Keratinocyte (primary cell): ENCODE measurements around the gene AGPAT3. TPM values are rescaled to one million over a fixed set of nuclear protein-coding genes. Genes with fewer than 3 reads are reported as not detected.

Source experiments
- DNase-seq: peaks from one replicate; pipeline ENCODE4 v3.0.0-alpha.2; 2011; ENCODE audit warnings: low read depth, missing footprints, low spot score
- FAIRE-seq: peaks from 2 replicates; lab custom pipeline; 2011; peaks lifted over from hg19 to GRCh38; lab: Jason Lieb, UNC
- H2AFZ ChIP-seq: 2 replicates; pipeline ENCODE4 v1.6.0; 2012; ENCODE audit warnings: low read length, control low read depth, inconsistent platforms; ENCODE audit not compliant: control insufficient read depth
- H3K27ac ChIP-seq: 2 replicates; pipeline ENCODE4 v1.5.1; 2011; ENCODE audit warnings: low read length; ENCODE audit not compliant: control insufficient read depth, insufficient read depth
- H3K27me3 ChIP-seq: 3 replicates; pipeline ENCODE4 v1.6.0; 2011; ENCODE audit warnings: low read length; ENCODE audit not compliant: control insufficient read depth, insufficient read depth; ENCODE audit errors: extremely low read depth
- H3K36me3 ChIP-seq, 2 experiments: 2 replicates in 1 of 2; 3 replicates in 1 of 2; pipeline ENCODE4 v1.5.1; 2011; ENCODE audit warnings: low read length in 2 of 2, mild to moderate bottlenecking in 1 of 2; ENCODE audit not compliant: control insufficient read depth in 2 of 2, insufficient read depth in 2 of 2; ENCODE audit errors: extremely low read depth in 1 of 2
- H3K4me1 ChIP-seq: 3 replicates; pipeline ENCODE4 v1.5.1; 2011; ENCODE audit warnings: low read length; ENCODE audit not compliant: control insufficient read depth, insufficient read depth; ENCODE audit errors: extremely low read depth
- H3K4me2 ChIP-seq: 3 replicates; pipeline ENCODE4 v1.6.0; 2011; ENCODE audit warnings: low read depth, low read length; ENCODE audit not compliant: control insufficient read depth, insufficient read depth; ENCODE audit errors: extremely low read depth
- H3K4me3 ChIP-seq, 3 experiments: fragments of 200-600 bp in 1 of 3; sonication (generic) in 1 of 3; 2 replicates in 2 of 3; 3 replicates in 1 of 3; pipeline ENCODE4 v1.5.1; 2011 to 2016; ENCODE audit warnings: low read length in 3 of 3, mild to moderate bottlenecking in 3 of 3, control low read depth in 2 of 3, inconsistent platforms in 1 of 3, low read depth in 1 of 3, mixed read lengths in 1 of 3, mixed run types in 1 of 3, moderate library complexity in 1 of 3; ENCODE audit not compliant: control insufficient read depth in 2 of 3, insufficient read depth in 2 of 3; ENCODE audit errors: extremely low read depth in 1 of 3
- H3K79me2 ChIP-seq: 2 replicates; pipeline ENCODE4 v1.6.0; 2012; ENCODE audit warnings: low read length; ENCODE audit not compliant: control insufficient read depth, insufficient read depth
- H3K9ac ChIP-seq: 3 replicates; pipeline ENCODE4 v1.6.0; 2011; ENCODE audit warnings: low read length; ENCODE audit not compliant: control insufficient read depth, insufficient read depth; ENCODE audit errors: extremely low read depth
- H3K9me1 ChIP-seq: 3 replicates; pipeline ENCODE4 v1.6.0; 2011; ENCODE audit warnings: low read length; ENCODE audit not compliant: control insufficient read depth, insufficient read depth; ENCODE audit errors: extremely low read depth
- H3K9me3 ChIP-seq: 2 replicates; pipeline ENCODE4 v1.5.1; 2012; ENCODE audit warnings: low read depth, low read length; ENCODE audit not compliant: control insufficient read depth
- H4K20me1 ChIP-seq: 3 replicates; pipeline ENCODE4 v1.6.0; 2011; ENCODE audit warnings: low read length; ENCODE audit not compliant: control insufficient read depth, insufficient read depth; ENCODE audit errors: extremely low read depth
- CTCF ChIP-seq, 3 experiments: IDR thresholded peaks in 1 of 3; conservative IDR thresholded peaks in 1 of 3; optimal IDR thresholded peaks in 1 of 3; 2 replicates in 2 of 3; 3 replicates in 1 of 3; pipeline versions ENCODE3 to v1.5.1; 2011; ENCODE audit warnings: low read length in 3 of 3, mild to moderate bottlenecking in 3 of 3, moderate library complexity in 2 of 3, control low read depth in 1 of 3, inconsistent platforms in 1 of 3; ENCODE audit not compliant: insufficient read depth in 2 of 3; ENCODE audit errors: extremely low read depth in 1 of 3
- EZH2 ChIP-seq: IDR thresholded peaks from one replicate; pipeline ENCODE4 v1.6.1; 2012; ENCODE audit warnings: inconsistent platforms, mild to moderate bottlenecking, low read length, moderate library complexity
- dilution Hi-C: fragments of 300-500 bp; cut with MboI; formaldehyde crosslinking; loops from one replicate; pipeline ENCODE4 v1.7.0; 2020; ENCODE audit warnings: low sequenced_read_pairs; ENCODE audit not compliant: extremely low pct_ligation_motif_present
- polyA plus RNA-seq, 5 experiments: library from polyadenylated mRNA; depleted of rRNA in 3 of 5; stranded (reverse) in 3 of 5; stranded (forward) in 1 of 5; unstranded in 1 of 5; fragments of >200 nt; gene quantifications; 1 replicate in 1 of 5; 2 replicates in 3 of 5; 3 replicates in 1 of 5; pipeline versions ENCODE4 v1.2.1 to v1.2.3, GENCODE V29; 2011 to 2012; ENCODE audit warnings: missing spikeins in 2 of 5, low read depth in 1 of 5, low replicate concordance in 1 of 5

The AGPAT3 gene
- polyA plus RNA-seq, 1 donor (not counting 4 experiments of a cell fraction or from before 2014, with no cell fraction given), result 21.7 TPM

- peaks cover 82% of the 10 kb centered on the region for H3K79me2 ChIP-seq
Measured at GRCh38 chr21:44028287-44028659, 163.2 kb downstream of the AGPAT3 start.

DNA sequence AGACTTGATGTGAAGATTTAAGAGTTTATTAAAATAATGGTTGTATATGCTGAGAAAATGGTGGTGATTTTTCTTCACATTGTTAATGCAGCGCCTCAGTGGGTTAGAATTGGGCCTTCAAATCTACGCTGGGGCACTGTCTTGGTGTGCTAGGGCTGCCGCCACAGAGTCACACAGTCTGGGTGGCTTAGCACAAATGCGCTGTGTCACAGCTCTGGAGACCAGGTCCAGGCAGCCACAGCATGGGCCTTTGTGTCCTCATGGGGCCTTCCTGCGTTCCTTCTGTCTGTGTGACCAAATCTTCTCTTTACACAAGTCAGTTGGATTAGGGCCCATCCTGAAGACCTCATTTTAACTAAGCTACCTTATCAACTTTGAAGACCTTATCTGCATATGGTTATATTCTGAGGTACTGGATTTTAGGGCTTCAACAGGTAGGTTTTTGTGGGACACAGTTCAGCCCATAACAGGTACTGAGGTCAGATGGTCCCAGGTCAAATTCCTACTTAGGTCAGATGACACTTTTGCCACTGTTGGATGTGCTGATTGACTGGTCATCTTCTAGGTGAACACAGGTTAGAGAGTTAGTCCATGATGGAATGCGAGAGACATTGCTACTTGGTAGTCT, 164.6 kb downstream of the AGPAT3 start:
- no peak overlapping the region for H3K4me2 ChIP-seq
- H3K9ac ChIP-seq, result no peak overlapping the region
- peaks cover 70% of the 10 kb centered on the region for H3K79me2 ChIP-seq
- no peaks in the 10 kb centered on the region for H3K27me3 ChIP-seq
- FAIRE-seq (no peak), DNase-seq (no peak)
- H4K20me1 ChIP-seq, result peaks cover 23% of the 10 kb centered on the region
- dilution Hi-C loops, result no loop called here
- no peak overlapping the region for H3K27ac ChIP-seq
- H3K4me3 ChIP-seq, result no peak overlapping the region
- H3K36me3 ChIP-seq, result peaks cover 0 to 6% of the 10 kb centered on the region in 2 experiments
- TF ChIP-seq CTCF (optimal IDR thresholded peaks at IDR 0.05 in 1 of 3, IDR thresholded peaks at IDR 0.05 in 1 of 3, conservative IDR thresholded peaks at IDR 0.05 in 1 of 3; ENCODE audit: extremely low read depth in 1 of 3, insufficient read depth in 2 of 3, low read length in 3 of 3) (no peak), EZH2 (no peak)
- H3K9me3 ChIP-seq, result no peaks in the 10 kb centered on the region
- peaks cover 8% of the 10 kb centered on the region for H3K9me1 ChIP-seq
- no peak overlapping the region for H2AFZ ChIP-seq
- H3K4me1 ChIP-seq, result peaks cover 15% of the 10 kb centered on the region

More at GRCh38 chr21:44028287-44028659, 163.2 kb downstream of the AGPAT3 start:
- Histone ChIP-seq H3K4me2 (no peak overlapping the region), H3K36me3 (peaks cover 0 to 5% of the 10 kb centered on the region in 2 experiments), H3K9me1 (peaks cover 8% of the 10 kb centered on the region), H2AFZ (no peak overlapping the region), H3K4me3 (no peak overlapping the region), H4K20me1 (peaks cover 29% of the 10 kb centered on the region), H3K4me1 (peaks cover 20% of the 10 kb centered on the region), H3K27ac (no peak overlapping the region), H3K27me3 (no peaks in the 10 kb centered on the region), H3K9ac (no peak overlapping the region), H3K9me3 (no peaks in the 10 kb centered on the region)
- no peak for FAIRE-seq
- dilution Hi-C loops, result no loop called here
- no peak for DNase-seq
- no peak for TF ChIP-seq EZH2
- TF ChIP-seq CTCF (optimal IDR thresholded peaks at IDR 0.05 in 1 of 3, IDR thresholded peaks at IDR 0.05 in 1 of 3, conservative IDR thresholded peaks at IDR 0.05 in 1 of 3; ENCODE audit: extremely low read depth in 1 of 3, insufficient read depth in 2 of 3, low read length in 3 of 3), result no peak
